Hepatocyte (in vitro differentiated cells): ENCODE data around the gene CUBN.

Source experiments
- EZH2 ChIP-seq: fragments of 200-600 bp; sonication (generic); IDR thresholded peaks from 2 replicates; pipeline ENCODE4 v1.6.1; 2016; ENCODE audit warnings: antibody characterized with exemption, mild to moderate bottlenecking, borderline replicate concordance
- EZH2phosphoT487 ChIP-seq: fragments of 200-600 bp; sonication (generic); IDR thresholded peaks from one replicate; pipeline ENCODE4 v1.6.1; 2018; ENCODE audit warnings: antibody characterized with exemption, mild to moderate bottlenecking, low read depth, moderate library complexity; ENCODE audit not compliant: unreplicated experiment, severe bottlenecking
- TF ChIP-seq, protein P1 (sequence below): fragments of 200-600 bp; sonication (generic); IDR thresholded peaks from 2 replicates; pipeline ENCODE4 v1.5.1; 2016; ENCODE audit warnings: antibody characterized with exemption, mild to moderate bottlenecking; ENCODE audit not compliant: poor library complexity

DNA sequence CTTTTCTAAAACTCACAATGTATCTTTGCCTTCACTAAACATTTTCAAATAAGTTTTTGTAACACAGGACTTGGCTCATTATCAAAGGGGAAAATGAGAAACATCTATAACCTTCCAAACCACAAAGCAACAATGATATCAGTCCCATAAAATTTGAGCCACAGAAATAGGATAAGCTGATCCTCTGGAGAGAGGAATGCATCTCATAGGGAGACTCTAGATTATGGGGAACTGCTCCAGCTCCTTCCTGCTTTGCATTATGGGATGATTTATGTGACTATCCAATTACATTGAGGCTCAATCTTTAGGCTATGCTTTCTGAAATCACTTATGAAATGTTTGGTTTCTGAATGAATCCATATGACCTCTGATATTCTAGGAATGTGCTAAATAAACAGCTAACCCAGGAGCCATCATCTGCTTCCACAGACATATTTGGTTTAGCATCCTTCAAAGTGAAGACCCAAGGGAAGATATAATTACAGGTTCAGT lies 70.4 kb downstream of the CUBN start:
- TF ChIP-seq, protein P1, sequence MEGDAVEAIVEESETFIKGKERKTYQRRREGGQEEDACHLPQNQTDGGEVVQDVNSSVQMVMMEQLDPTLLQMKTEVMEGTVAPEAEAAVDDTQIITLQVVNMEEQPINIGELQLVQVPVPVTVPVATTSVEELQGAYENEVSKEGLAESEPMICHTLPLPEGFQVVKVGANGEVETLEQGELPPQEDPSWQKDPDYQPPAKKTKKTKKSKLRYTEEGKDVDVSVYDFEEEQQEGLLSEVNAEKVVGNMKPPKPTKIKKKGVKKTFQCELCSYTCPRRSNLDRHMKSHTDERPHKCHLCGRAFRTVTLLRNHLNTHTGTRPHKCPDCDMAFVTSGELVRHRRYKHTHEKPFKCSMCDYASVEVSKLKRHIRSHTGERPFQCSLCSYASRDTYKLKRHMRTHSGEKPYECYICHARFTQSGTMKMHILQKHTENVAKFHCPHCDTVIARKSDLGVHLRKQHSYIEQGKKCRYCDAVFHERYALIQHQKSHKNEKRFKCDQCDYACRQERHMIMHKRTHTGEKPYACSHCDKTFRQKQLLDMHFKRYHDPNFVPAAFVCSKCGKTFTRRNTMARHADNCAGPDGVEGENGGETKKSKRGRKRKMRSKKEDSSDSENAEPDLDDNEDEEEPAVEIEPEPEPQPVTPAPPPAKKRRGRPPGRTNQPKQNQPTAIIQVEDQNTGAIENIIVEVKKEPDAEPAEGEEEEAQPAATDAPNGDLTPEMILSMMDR = no peak
- TF ChIP-seq EZH2 (no peak), EZH2phosphoT487 (no peak)
